HEK293T (cell line): ENCODE data around the gene RPH3AL.

Source experiments
- ARNT ChIP-seq: fragments of 450-650 bp; IDR thresholded peaks from 2 replicates; pipeline ENCODE4 v1.6.1; 2017; ENCODE audit warnings: mild to moderate bottlenecking
- BHLHE40 ChIP-seq: fragments of 450-650 bp; IDR thresholded peaks from 2 replicates; pipeline ENCODE4 v1.6.1; 2016; ENCODE audit warnings: mild to moderate bottlenecking, moderate library complexity, borderline replicate concordance
- CTBP1 ChIP-seq: fragments of 450-650 bp; IDR thresholded peaks from 2 replicates; pipeline ENCODE4 v1.6.1; 2016; ENCODE audit warnings: borderline replicate concordance
- ELF4 ChIP-seq: fragments of 450-650 bp; IDR thresholded peaks from 2 replicates; pipeline ENCODE4 v1.6.1; 2017; ENCODE audit warnings: antibody characterized with exemption
- FOXK2 ChIP-seq: fragments of 450-650 bp; IDR thresholded peaks from 2 replicates; pipeline ENCODE4 v1.6.1; 2016; ENCODE audit warnings: mild to moderate bottlenecking
- FOXM1 ChIP-seq: fragments of 450-650 bp; IDR thresholded peaks from 2 replicates; pipeline ENCODE4 v1.6.1; 2017; ENCODE audit warnings: mild to moderate bottlenecking, borderline replicate concordance
- NFRKB ChIP-seq: fragments of 450-650 bp; IDR thresholded peaks from 2 replicates; pipeline ENCODE4 v1.6.1; 2016; ENCODE audit warnings: mild to moderate bottlenecking, moderate library complexity
- SP1 ChIP-seq: fragments of 450-650 bp; IDR thresholded peaks from 2 replicates; pipeline ENCODE4 v1.6.1; 2017
- SUZ12 ChIP-seq: fragments of 450-650 bp; IDR thresholded peaks from 2 replicates; pipeline ENCODE4 v1.6.1; 2016; ENCODE audit warnings: mild to moderate bottlenecking
- TARDBP ChIP-seq: fragments of 450-650 bp; IDR thresholded peaks from 2 replicates; pipeline ENCODE4 v1.6.1; 2016
- TF ChIP-seq, protein P1 (sequence below): fragments of 450-650 bp; IDR thresholded peaks from 2 replicates; pipeline ENCODE4 v1.6.1; 2016

DNA sequence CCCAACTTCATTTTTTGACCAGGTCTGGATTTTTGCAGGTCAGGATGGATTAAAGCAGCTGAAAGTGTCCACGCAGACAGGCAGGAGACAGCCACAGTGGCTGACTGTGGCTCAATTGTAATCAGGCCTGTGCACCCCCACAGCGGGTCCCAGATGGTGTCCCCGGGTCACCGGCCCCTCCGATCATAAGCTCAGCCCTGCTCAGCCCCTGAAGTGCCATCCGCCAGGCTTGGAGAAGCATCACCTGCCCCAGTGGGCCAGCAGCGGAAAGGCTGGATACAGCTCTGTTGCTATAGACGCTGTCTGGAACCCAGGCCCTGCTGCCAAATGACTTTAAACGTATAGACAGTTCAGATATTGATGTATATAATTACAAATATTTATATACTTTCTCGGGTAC lies 60.6 kb downstream of the RPH3AL start:
- no peak for TF ChIP-seq ARNT
- no peak for TF ChIP-seq SP1
- no peak for TF ChIP-seq SUZ12
- no peak for TF ChIP-seq TARDBP
- TF ChIP-seq BHLHE40, result no peak
- no peak for TF ChIP-seq FOXM1
- TF ChIP-seq ELF4, result no peak
- TF ChIP-seq FOXK2, result no peak
- TF ChIP-seq NFRKB, result no peak
- no peak for TF ChIP-seq CTBP1
- TF ChIP-seq, protein P1, sequence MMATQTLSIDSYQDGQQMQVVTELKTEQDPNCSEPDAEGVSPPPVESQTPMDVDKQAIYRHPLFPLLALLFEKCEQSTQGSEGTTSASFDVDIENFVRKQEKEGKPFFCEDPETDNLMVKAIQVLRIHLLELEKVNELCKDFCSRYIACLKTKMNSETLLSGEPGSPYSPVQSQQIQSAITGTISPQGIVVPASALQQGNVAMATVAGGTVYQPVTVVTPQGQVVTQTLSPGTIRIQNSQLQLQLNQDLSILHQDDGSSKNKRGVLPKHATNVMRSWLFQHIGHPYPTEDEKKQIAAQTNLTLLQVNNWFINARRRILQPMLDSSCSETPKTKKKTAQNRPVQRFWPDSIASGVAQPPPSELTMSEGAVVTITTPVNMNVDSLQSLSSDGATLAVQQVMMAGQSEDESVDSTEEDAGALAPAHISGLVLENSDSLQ, result no peak
